Esophagus muscularis mucosa (tissue), 4 donors: ENCODE measurements around the gene MYH15. TPM values are rescaled to one million over a fixed set of nuclear protein-coding genes. Genes with fewer than 3 reads are reported as not detected.

Source experiments
- DNase-seq: peaks from one replicate; pipeline ENCODE4 v3.0.0-alpha.2; 2017; ENCODE audit errors: extremely low spot score
- H3K27ac ChIP-seq, 4 donors: fragments of 200-600 bp; sonication (generic); replicated peaks in 1 of 4; 1 replicate in 3 of 4; 2 replicates in 1 of 4; pipeline ENCODE4 v1.5.1; 2016 to 2019; ENCODE audit warnings: mild to moderate bottlenecking in 1 of 4
- H3K27me3 ChIP-seq, 4 donors: fragments of 200-600 bp; sonication (generic); one replicate each; pipeline versions ENCODE4 v1.5.1 to v1.6.0; 2016 to 2019
- H3K36me3 ChIP-seq, 4 donors: fragments of 200-600 bp; sonication (generic); one replicate each; pipeline ENCODE4 v1.5.1; 2016 to 2019
- H3K4me1 ChIP-seq, 4 donors: fragments of 200-600 bp; sonication (generic); one replicate each; pipeline ENCODE4 v1.5.1; 2016 to 2019
- H3K4me3 ChIP-seq, 4 donors: fragments of 200-600 bp; sonication (generic); 1 replicate in 2 of 4; 2 replicates in 2 of 4; pipeline ENCODE4 v1.5.1; 2016 to 2019; ENCODE audit warnings: mild to moderate bottlenecking in 4 of 4, moderate library complexity in 1 of 4
- H3K9me3 ChIP-seq, 4 donors: fragments of 200-600 bp; sonication (generic); 1 replicate in 3 of 4; 2 replicates in 1 of 4; pipeline ENCODE4 v1.5.1; 2016 to 2019
- EP300 ChIP-seq: sonication (generic); formaldehyde crosslinking; IDR thresholded peaks from one replicate; pipeline ENCODE4 v1.6.1; 2017; ENCODE audit warnings: antibody characterized with exemption
- POLR2A ChIP-seq: fragments of 450-650 bp; IDR thresholded peaks from one replicate; pipeline ENCODE4 v1.6.1; 2017; ENCODE audit warnings: antibody characterized with exemption, moderate library complexity, mild to moderate bottlenecking, low read depth
- POLR2AphosphoS5 ChIP-seq, 2 donors: sonication (generic); formaldehyde crosslinking; IDR thresholded peaks; one replicate each; pipeline ENCODE4 v1.6.1; 2017; ENCODE audit warnings: antibody characterized with exemption in 2 of 2
- WGBS: methylation state at CpG from one replicate; pipeline ENCODE4 v1.1.5; 2018; 5-methylcytosine and 5-hydroxymethylcytosine counted together
- intact Hi-C: fragments of 100-400 bp; cut with DNase I; formaldehyde crosslinking; loops from one replicate; pipeline ENCODE4 v1.15.1; 2023
- total RNA-seq, 4 donors: library from RNA; depleted of rRNA; stranded (reverse); fragments of >200 nt; gene quantifications; one replicate each; pipeline versions ENCODE4 v1.1.0 to v1.2.1, GENCODE V29; 2016
- TF ChIP-seq, protein P1 (sequence below), 3 experiments: fragments of 200-600 bp in 2 of 3; fragments of 450-650 bp in 1 of 3; sonication (generic) in 2 of 3; IDR thresholded peaks; one replicate each; pipeline ENCODE4 v1.5.1; 2017 to 2019; ENCODE audit warnings: antibody characterized with exemption in 3 of 3, mild to moderate bottlenecking in 2 of 3, moderate library complexity in 1 of 3

MYH15 gene
- total RNA-seq, 4 donors from 2014 or later, result under 0.01 to 0.34 (median 0.12) TPM

DNA sequence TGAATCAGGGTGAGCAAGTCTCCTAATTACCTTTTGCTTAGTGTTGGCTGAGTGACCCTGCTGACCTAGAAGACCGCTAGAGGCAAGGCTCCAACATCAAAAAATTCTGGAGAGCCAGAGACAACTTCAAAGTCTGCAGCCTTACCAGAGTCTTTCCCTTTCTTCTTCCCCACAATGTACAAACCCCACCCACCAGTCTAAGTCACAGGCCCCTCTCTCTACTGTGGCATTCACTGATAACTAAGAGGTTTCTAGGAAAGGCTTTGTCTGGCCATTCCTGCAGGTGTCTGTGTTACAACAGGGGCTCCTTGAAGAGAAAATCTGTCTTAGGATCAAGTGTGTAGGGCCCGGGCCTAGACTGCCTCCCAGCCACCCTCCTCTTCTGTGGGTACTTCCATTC lies 525 bp downstream of the MYH15 start:
- WGBS, result 91% methylated on average over 2 of the region's 2 CpGs
- H3K36me3 ChIP-seq, result no peaks in the 10 kb centered on the region
- DNase-seq, result no peak
- no peak overlapping the region for H3K4me3 ChIP-seq
- H3K27ac ChIP-seq, result no peak overlapping the region
- peaks cover 0 to 9% (median 5%) of the 10 kb centered on the region in 4 donors for H3K4me1 ChIP-seq
- no peaks in the 10 kb centered on the region for H3K9me3 ChIP-seq
- TF ChIP-seq POLR2AphosphoS5 (IDR thresholded peaks at IDR 0.05) (no peak), POLR2A (no peak), EP300 (no peak)
- TF ChIP-seq, protein P1, sequence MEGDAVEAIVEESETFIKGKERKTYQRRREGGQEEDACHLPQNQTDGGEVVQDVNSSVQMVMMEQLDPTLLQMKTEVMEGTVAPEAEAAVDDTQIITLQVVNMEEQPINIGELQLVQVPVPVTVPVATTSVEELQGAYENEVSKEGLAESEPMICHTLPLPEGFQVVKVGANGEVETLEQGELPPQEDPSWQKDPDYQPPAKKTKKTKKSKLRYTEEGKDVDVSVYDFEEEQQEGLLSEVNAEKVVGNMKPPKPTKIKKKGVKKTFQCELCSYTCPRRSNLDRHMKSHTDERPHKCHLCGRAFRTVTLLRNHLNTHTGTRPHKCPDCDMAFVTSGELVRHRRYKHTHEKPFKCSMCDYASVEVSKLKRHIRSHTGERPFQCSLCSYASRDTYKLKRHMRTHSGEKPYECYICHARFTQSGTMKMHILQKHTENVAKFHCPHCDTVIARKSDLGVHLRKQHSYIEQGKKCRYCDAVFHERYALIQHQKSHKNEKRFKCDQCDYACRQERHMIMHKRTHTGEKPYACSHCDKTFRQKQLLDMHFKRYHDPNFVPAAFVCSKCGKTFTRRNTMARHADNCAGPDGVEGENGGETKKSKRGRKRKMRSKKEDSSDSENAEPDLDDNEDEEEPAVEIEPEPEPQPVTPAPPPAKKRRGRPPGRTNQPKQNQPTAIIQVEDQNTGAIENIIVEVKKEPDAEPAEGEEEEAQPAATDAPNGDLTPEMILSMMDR (IDR thresholded peaks at IDR 0.05), result no peak
- intact Hi-C loops, result no loop called here
- no peaks in the 10 kb centered on the region for H3K27me3 ChIP-seq

DNA sequence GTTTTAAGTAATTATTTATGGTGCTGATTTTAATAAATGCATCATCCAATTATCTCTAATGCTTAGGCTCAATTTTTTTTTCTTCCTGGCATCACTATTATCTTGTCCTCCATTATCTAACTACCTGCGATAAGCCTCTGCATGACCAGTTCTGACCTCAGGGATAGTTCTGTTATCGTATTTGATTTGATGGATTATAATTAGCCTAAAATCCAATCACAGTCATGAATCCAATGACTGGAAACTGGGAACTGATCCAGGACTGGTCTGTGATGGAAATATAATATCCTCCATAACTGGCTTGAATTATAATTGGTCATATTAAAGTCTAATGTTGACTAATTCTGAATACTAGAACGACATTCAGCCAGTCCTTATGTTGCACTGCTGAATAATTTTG lies 1.1 kb downstream of the MYH15 start:
- DNase-seq, result no peak
- Histone ChIP-seq H3K27ac (no peak overlapping the region), H3K4me3 (no peak overlapping the region), H3K4me1 (peaks cover 0 to 9% (median 5%) of the 10 kb centered on the region in 4 donors), H3K36me3 (no peaks in the 10 kb centered on the region), H3K9me3 (no peaks in the 10 kb centered on the region), H3K27me3 (no peaks in the 10 kb centered on the region)
- no peak for TF ChIP-seq EP300
- TF ChIP-seq, protein P1 (IDR thresholded peaks at IDR 0.05), result no peak
- TF ChIP-seq POLR2A, result no peak
- no peak for TF ChIP-seq POLR2AphosphoS5 (IDR thresholded peaks at IDR 0.05)
- intact Hi-C loops, result no loop called here
- 69% methylated on average over 3 of the region's 3 CpGs for WGBS

DNA sequence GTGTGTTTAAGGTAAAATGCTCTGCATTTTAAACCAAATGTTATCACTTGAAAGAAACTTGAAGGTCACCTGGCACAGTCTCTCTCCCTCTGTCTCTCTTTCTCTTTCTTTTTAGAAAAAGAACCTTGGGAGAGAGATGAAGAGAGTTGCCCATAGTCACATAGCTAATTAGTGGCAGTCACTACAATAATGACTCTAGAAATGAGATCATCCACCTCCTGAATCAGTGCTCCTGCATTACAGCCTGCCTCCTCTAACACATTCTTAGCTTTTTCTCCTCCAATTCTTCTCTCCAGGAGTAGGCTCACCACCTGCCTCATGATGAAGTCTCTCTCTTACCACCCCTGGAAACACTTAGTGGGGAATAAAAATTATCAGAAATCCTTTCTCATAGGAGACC lies 2.5 kb downstream of the MYH15 start:
- intact Hi-C loops, result no loop called here
- Histone ChIP-seq H3K4me3 (no peak overlapping the region), H3K36me3 (no peaks in the 10 kb centered on the region), H3K4me1 (peaks cover 0 to 9% (median 4%) of the 10 kb centered on the region in 4 donors), H3K27me3 (no peaks in the 10 kb centered on the region), H3K9me3 (no peaks in the 10 kb centered on the region), H3K27ac (no peak overlapping the region)
- DNase-seq, result no peak
- no peak for TF ChIP-seq EP300
- TF ChIP-seq POLR2A, result no peak
- TF ChIP-seq POLR2AphosphoS5 (IDR thresholded peaks at IDR 0.05), result no peak
- TF ChIP-seq, protein P1 (IDR thresholded peaks at IDR 0.05), result no peak

DNA sequence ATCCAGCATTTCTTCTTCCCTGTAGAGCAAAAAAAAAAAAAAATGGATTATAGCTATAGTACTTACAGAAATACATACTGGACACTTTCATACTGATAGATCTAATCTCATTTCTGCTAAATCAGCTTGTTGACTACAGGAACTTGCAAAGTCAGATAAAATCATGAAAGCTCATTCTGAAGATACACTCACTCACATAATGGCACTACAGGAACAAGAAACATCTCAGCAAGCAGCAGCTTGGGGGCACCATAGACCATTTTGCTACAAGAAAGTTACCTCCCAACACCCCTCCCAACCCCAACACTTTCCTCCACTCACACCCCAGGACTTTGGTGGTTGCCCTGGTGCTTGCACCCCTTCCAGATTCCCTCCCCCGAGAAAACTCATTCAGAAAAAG lies 4.6 kb downstream of the MYH15 start:
- Histone ChIP-seq H3K4me1 (peaks cover 0 to 9% (median 2%) of the 10 kb centered on the region in 4 donors), H3K27ac (no peak overlapping the region), H3K4me3 (no peak overlapping the region), H3K27me3 (no peaks in the 10 kb centered on the region), H3K36me3 (no peaks in the 10 kb centered on the region), H3K9me3 (no peaks in the 10 kb centered on the region)
- TF ChIP-seq, protein P1 (IDR thresholded peaks at IDR 0.05), result no peak
- TF ChIP-seq EP300 (no peak), POLR2A (no peak), POLR2AphosphoS5 (IDR thresholded peaks at IDR 0.05) (no peak)
- WGBS, result 88% methylated on average over 1 of the region's 1 CpG
- DNase-seq, result no peak
- intact Hi-C loops, result no loop called here

DNA sequence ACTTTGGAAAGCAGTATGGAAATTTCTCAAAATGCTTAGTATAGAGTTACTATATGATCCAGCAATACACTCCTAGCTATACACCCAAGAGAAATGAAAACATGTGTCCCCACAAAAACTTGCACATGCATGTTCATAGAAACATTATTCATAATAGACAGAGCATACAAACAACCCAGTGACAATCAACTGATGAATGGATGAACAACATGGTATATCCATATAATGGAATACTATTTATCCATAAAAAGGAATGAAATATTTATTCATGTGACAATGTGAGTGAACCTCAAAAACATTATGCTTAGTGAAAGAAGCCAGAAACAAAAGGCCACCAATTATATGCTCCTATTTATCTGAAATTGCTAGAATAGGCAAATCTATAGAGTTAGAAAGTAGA lies 6.7 kb downstream of the MYH15 start:
- H3K27me3 ChIP-seq, result no peaks in the 10 kb centered on the region
- H3K4me3 ChIP-seq, result no peak overlapping the region
- H3K4me1 ChIP-seq, result peaks cover 0 to under 1% (median 0%) of the 10 kb centered on the region in 4 donors
- intact Hi-C loops, result no loop called here
- no peak overlapping the region for H3K27ac ChIP-seq
- H3K36me3 ChIP-seq, result no peaks in the 10 kb centered on the region
- H3K9me3 ChIP-seq, result no peaks in the 10 kb centered on the region
- TF ChIP-seq EP300, result no peak
- TF ChIP-seq, protein P1 (IDR thresholded peaks at IDR 0.05), result no peak
- no peak for TF ChIP-seq POLR2AphosphoS5 (IDR thresholded peaks at IDR 0.05)
- TF ChIP-seq POLR2A, result no peak
- DNase-seq, result no peak
